ENCODE results near the gene TMEM9.

Gene TMEM9

DNA sequence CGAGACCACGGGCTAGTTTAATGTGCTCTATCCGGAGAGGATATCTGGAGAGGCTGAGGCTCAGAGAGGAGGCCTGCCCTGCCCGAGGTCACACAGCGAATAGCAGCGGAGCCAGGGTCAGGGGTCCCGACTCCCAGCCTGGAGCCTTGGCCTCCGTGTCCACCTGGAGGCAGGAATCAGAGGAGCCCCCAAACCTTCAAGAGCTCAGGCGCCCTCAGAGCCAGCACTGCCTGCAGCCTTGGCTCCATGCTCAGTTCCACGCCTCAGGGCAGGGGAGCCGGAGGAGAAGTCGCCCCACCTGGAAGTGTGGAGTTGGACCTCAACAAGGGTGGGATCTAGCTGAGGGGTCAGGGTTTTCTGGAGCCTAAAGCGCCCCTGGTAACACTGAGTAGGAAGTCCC lies 25.3 kb downstream of the TMEM9 start:
- in situ Hi-C loops (cut with MboI; ENCODE audit: low sequenced_read_pairs) = no loop called here

DNA sequence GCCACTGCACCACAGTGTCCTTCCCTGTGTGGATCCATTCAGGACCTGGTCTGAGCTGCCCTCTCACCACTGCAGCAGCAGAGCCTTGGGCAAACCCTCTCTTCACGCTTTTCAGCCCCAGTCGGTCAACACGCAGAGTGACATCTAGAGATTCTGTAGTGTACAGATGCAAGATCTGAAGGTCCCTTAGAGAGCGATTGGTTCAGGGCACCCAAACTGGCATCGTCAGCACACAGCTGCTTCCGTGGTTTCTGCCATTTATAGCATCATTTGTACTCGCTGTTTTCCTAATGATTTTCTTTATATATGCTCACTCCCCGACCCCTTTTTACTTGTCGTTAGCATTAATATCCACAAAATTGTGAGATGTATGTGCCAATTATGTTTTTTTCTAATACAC lies 25.8 kb downstream of the TMEM9 start:
- in situ Hi-C loops (cut with MboI; ENCODE audit: low sequenced_read_pairs) = no loop called here

DNA sequence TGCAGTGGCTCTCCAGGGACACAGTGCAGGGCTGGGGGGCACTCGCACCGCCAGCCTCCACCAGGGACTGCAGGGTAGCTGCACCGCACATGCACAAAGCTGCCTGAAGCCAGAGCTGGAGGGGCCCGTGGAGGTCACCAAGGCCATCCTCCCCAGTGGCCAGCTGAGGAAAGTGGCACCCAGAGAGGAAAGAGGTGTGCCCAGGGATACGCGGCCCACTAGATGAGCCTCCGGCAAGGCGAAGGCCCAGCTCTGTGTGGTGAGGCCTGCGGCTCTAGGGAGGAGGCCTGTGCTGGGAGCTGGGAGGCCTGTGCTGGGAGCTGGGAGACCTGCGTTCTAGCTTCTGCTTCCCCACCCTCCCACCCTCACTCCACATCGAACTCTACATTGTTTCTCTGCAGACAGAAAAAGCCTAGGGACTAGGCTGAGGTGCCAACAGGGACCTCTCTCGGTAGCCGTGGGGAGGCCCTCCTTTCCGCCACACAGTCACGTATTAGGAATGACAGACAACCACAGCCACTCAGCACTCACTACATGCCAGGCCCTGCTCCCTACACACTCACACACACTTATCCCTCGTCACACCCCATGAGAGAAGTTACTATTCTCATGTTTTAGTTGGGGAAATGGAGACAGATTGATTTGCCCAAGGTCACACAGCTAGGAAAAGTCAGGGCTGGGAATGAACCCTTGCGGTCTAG lies 26.4 kb downstream of the TMEM9 start:
- in situ Hi-C loops (cut with MboI; ENCODE audit: low sequenced_read_pairs) = no loop called here

DNA sequence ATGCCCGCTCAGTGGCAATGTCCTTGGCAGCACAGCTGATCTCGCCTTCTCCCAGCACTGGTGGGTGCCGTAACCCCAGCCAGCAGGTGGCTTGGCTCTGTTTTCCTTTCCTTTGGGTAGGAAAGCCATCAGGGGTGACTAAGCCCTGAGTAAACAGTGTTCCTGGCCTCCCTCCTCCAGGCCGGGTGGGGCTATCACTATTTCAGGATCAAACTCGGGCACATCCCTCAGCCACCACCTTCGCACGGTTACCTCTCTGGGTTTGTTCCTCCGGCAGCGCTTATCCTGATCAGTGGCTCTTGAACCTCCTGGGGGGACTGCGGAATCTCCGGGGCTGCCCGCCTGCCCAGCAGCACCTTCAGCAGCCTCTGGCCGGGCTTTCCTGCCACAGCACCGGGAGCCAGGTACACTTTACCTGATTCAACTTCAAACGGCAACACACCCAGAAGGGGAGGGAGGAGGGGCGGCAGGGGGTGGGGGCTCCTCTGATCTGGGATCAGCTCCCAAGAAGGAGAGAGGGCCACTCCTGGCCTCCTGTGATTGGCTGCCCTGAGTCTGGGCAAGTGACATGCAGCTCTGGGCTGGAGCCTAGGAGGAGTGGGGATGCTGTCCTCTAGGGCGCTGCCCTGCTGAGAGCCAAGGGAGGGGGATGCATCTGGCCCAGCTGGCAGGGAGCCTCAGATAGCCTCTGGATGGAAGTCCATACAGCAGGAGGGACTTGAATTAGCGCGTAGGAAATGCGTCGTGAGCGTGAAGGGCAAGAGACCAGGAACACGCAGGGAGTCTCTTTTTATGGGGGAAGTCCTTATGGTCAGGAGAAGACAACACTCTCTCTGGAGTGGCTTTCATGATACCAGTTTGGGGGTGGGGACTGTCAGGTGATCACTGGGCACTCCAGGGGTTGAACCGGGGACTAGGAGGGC lies 27.2 kb downstream of the TMEM9 start, which contains the start of gene ASCL5:
Gene ASCL5, minus strand, starts transcription at position 353 of the 923 bp plus-strand sequence. CDS start 11,812 bp downstream, outside the sequence.
- in situ Hi-C loops (cut with MboI; ENCODE audit: low sequenced_read_pairs) = no loop called here

DNA sequence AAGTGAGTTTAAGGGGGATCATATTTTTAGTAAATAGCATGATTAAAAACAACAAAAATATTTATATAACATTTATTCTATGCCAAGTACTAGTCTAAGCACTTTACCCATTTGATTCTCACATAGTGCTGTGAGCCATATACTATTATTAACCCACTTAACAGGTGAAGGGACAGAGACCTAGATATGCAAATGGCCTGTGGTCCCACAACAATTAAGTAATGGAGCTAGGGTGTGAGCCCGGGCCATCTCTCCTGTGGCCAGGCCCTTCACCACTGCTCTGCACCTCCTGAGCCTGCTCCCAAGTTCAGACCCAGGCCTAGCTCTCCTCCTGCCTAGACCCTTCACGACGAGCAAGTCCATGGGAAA lies 27.8 kb downstream of the TMEM9 start:
- in situ Hi-C loops (cut with MboI; ENCODE audit: low sequenced_read_pairs) = no loop called here

DNA sequence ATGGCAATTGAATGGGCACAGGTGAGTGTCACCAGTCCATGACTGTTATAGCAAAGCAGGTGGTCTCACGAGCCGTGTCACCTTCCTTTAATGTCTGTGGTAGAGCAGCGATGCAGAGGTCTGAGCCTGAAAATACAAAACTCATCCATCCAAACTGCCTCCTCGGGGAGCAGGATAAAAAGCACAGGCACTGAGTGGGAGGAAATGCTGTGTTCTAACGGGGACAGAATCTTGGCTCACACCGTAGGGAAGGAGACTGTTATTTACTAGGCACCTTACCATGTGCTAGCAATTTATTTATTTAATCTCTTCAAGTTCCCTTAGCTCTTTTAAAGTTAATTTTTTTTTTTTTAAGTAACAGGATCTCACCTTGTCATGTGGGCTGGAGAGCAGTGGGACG lies 28.5 kb downstream of the TMEM9 start:
- in situ Hi-C loops (cut with MboI; ENCODE audit: low sequenced_read_pairs) = no loop called here

DNA sequence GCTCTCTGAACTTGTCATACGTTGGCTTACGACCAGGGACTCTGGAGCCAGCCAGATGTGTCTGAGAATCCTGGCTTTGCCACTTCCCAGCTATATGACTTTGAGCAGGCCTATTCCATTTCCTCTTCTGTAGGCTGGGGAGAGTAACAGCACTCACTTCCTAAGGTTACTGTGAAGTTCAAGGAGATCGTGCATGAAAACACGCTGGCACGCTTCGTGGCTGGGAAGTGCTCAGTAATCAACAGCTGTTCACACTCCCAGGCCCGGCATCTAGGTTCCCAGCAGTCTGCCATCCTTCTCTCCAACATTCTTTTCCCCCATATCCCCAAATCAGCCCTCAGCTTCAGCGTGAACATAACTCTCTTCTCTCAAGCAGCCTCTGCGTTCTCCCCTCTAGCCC lies 29.3 kb downstream of the TMEM9 start:
- in situ Hi-C loops (cut with MboI; ENCODE audit: low sequenced_read_pairs) = no loop called here

DNA sequence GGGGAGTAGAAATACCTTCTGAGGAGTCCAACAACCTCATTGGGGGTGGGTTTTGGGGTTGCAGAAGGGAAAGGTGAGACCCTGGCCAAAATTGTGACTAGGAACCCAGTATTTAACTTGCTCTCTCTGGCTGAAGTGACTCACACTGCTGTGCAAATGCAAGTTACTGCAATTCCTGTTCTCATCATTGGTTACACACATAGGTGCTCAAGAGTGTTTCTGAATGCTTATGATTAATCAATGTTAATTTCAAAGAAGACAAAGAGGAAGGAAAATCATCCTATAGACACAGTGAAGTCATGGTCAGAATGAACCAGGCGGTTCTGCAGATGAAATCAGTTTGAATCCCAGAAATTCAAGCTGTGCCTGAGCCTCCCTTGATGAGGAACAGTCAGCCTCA lies 30.4 kb downstream of the TMEM9 start:
- in situ Hi-C loops (cut with MboI; ENCODE audit: low sequenced_read_pairs) = no loop called here

DNA sequence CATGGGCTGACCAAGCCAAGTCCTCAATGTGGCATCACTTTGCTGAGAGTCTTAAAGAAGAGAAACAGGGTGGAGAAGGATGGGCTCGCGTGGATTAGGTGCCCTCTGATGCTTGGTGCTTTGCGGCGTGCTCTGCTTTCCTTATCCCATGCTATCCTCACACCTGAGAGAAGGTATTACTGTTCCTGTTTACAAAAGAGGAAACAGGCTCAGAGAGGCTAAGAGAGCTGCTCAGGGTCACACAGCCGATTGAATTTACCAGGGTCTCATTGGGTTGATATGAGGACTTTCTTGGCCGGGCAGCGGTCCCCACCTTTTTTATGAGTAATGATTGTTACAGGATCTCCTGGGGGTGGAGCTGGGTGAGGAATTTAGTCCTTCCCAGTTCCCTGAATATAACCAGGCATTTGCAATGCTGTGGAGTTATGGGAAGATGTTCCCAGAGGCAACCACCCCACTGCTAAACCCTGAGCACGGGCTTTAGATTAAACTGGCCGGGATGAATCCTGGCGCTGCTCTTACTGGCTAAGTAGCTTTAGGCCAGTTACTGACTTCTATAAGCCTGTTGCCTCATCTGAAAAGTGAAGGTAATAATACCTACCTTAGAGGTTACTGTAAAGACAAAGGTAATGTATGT lies 31.8 kb downstream of the TMEM9 start:
- in situ Hi-C loops (cut with MboI; ENCODE audit: low sequenced_read_pairs) = no loop called here

DNA sequence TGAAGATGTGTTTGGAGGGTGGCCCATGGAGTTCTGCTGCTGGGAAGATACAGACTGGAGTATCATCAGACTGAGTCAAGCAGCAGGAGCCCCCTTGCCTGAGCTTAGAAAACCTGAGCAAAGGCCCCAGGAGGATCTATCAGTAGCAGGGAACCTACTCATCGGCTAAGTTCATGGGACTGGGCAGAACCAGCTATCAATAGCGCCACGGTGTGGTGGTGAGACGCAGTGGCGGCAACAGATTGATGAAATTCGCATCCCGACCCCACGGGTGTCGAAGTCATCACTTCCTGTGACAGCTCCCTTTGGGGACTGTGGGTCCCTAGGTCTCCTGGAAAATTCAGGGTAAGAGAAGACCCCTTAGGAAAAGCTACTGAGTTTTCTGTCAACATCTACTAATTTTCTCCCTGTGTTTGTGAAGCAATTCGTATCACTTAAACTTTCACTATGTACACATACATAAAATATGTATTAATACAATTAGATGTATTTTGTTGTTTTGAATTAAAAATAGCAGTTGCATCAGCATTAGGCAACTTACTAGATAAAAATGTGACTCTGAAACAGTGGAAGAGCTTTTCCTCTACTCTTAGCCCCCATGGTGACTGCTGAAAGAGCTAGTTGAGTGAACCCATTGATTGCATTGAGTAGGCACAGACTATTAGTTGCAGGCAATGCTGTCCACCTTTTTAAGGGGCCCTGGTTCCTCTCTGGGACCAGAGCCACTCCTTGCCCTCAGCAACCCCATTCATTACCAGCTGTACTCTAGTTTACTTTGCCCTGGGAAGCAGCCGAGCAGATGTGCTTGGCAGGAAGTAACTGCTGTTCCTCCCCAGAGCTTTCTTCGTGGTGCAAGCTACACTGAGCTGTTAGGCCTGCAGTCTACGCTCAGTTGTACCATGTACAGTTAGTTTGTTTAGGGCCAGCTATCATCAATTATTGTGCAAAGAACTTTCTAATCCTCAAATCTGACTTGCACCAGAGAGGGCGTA lies 34.8 kb downstream of the TMEM9 start:
- in situ Hi-C loops (cut with MboI; ENCODE audit: low sequenced_read_pairs) = no loop called here

DNA sequence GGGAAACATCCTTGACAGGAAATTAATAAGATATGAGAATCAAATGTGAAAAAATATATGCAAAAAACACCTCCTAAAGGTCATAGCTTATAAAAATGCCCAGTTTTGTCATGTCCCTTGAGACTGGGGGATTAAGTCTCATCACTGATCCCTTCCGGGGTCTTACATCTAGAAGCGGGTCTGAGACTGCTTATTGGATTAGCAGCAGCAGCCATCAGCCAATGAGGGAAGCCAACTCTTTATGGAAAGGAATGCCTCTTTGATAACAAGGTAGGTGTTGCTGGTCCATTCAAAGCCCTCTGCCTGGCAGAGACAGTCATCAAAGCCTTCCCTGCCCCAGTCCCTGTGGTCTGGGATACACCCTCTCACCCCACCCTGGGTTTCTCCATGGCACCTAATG lies 38.2 kb downstream of the TMEM9 start:
- in situ Hi-C loops (cut with MboI; ENCODE audit: low sequenced_read_pairs) = no loop called here

DNA sequence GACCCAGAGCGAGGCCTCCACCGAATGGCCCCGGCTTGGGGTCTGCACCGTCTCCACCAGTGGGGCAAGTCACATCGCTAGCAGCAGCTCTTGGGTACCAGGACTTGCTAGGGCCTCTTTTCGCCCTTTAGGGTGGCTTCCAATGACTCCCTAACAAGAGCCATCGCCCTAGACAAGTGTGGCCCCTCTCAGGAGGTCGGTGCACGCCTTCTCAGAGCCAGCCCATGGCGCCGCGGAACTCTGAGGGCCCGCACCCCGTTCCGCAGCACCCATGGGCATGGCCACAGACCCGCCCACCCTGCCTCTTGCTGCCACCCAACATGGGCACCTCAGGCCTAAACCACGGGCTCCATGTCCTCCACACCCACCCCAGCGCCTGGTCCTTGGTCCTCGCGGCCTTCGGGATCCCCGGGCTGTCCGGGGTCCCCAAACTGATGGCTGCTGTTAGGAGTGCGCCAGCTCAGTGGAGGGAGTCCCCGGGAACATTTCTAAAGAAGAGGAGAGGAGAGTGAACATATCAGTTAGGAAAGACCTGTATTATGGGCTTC lies 38.8 kb downstream of the TMEM9 start:
- in situ Hi-C loops (cut with MboI; ENCODE audit: low sequenced_read_pairs) = no loop called here

DNA sequence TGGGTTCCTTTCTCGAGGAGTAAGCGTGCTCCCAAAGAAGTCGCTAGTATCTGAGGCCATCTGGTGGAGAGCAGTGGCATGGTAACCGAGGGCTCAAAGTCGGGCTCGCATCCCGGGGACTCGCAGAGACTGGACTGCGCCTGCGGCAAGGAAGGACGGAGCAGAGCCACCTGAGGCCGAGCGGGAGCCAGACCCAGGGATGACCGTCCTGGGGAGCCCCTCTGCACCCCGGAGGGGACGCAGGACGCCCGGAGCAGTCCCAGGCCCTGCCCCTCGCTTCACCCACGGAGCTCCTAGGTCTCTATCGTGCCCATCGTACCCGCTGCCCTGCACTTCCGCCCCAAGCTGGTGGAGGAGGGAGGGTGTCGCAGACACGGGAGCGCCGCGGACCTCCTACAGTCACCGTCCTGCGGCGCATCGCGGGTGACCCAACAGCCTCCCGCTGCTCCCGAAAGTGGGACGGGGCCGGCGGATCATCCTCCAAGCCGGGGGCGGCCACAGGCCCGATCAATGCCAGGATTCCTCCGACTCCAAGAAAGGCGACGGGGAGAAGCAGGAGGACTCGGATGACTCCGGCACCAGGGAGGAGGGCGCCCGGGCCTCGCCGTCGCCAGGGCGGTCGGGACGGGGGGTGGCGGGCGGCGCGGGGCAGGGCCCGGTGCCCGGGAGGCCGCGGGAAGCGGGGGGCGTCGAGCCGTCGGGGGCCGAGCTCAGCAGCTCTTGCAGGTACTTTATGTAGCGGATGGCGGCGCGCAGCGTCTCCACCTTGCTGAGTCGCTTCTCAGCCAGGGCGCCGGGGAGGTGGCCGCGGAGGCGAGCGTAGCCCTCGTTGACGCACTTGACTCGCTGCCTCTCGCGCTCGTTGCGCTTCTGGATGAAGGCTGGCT lies 39.8 kb downstream of the TMEM9 start:
- in situ Hi-C loops (cut with MboI; ENCODE audit: low sequenced_read_pairs) = no loop called here

DNA sequence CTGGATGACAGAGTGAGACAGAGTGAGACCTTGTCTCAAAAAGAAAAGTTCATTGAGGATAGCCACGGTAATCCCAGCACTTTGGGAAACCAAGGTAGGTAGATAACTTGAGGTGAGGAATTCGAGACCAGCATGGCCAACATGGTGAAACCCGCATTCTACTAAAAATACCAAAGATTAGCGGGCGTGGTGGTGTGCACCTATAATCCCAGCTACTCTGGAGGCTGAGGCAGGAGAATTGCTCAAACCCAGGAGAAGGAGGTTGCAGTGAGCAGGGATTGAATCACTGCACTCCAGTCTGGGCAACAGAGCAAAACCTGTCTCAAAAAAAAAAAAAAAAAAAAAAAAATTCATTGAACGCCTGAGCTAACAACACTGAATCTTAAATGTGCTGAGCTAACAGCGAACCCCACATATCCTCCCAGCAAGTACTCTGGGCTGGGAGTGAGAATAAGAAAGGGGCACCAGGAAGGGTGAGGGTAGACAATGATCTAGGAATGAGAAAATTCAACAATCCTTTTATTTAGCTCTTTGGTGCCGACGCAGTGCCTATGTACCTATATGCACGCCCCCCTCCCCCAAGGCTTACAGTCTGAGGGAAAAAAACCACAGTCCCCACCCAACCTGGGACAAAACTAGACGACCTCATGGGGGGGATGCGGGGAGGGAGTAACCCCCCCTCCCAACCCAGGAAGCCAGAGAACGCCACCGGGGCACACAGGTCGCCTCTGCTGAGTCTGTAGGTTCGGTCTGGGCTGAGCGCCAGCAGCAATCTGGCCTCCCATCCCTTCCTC lies 40.6 kb downstream of the TMEM9 start:
- in situ Hi-C loops (cut with MboI; ENCODE audit: low sequenced_read_pairs) = no loop called here

DNA sequence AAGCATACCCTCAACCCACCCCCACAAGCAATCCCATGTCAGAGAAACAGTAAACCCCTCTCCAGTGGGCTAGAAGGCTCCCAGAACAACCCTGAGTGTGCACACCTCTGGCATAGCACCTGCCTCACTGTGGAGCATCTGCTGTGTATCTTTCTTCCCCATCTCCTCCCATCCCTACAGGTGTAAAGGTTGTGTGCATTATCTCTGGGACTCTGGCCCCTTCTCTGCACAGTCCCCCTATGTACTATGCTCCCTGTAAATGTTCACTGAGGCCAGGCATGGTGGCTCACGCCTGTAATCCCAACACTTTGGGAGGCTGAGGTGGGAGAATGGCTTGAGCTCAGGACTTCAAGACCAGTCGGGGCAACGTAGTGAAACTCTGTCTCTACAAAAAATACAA lies 41.3 kb downstream of the TMEM9 start:
- in situ Hi-C loops (cut with MboI; ENCODE audit: low sequenced_read_pairs) = no loop called here

DNA sequence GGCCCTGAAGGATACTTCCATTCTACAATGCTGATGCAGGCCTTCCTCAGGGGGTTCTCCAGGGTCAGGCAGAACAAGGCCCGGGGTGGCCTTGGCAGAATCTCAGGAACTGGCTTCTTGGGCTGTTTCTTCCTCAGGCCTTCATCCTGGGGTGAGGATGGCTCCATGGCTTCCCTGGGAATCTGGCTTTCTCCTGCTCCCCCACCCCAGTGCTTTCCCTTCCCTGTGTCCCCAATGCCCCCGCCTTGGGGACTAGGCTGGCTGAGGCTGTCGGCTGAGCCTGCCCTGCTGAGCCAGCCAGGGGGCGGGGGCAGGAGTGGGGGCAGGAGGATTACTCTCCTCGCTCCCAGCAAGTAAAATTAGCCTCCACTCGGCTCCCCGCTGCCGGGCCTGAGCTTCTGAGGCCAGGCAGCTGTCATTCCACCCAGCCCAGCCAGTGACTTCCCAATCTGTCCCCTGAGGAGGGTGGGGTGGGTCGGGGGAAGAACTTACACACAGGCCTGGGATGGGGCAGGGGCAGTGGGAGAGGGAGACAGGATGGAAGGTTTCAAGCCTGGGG lies 42.0 kb downstream of the TMEM9 start, which contains the start of gene CACNA1S:
Gene CACNA1S, minus strand, starts transcription at position 254 of the 559 bp plus-strand sequence. Its CDS starts 87 bp downstream, at position 167.
- in situ Hi-C loops (cut with MboI; ENCODE audit: low sequenced_read_pairs) = no loop called here

DNA sequence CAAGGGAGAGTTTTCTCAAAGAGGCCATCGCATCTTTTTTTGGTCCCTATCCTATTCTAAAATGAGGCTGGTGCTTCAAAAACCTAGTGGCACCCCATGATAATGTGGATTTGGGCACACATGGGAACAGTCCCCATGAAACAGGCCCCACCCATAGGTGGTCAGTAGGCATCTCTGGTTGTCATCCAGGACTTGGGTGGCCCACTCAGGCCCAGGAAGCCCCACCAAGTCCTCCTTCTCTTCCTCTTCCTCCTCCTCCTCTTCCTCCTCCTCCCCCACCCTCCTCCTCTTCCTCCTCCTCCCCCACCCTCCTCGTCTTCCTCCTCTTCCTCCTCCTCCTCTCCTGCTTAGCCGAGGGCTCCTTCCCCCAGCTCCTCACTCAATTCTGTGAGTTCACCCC lies 42.6 kb downstream of the TMEM9 start:
- in situ Hi-C loops (cut with MboI; ENCODE audit: low sequenced_read_pairs) = no loop called here

DNA sequence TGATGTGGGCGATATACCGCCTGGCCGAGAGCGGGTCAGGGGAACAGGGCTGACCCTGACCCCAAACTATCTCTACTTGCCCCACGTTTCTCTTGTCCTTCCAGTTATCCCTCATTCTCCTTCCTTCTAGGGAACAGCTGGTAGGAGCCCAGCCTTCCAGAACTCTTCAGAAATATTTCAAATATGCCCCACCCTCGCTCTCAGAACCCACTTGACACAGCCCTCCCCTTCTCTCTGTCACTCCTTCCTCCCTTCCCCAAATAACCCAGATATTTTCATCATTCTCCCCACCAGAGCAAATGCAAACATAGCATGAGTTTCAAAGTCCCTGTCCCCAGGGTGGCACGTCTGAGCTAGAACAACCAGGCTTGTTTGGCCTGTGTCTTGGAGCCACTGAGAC lies 43.1 kb downstream of the TMEM9 start:
- in situ Hi-C loops (cut with MboI; ENCODE audit: low sequenced_read_pairs) = no loop called here
